PC-3 (cell line): ENCODE data around the gene TCEA3. TPM values are rescaled to one million over a fixed set of nuclear protein-coding genes. Genes with fewer than 3 reads are reported as not detected.

ENCODE experiments used
- ATAC-seq: fragments of 200-7000 bp; cut with Tn5 transposase; 2 replicates; pipeline ENCODE4 v1.9.1; 2020; ENCODE audit warnings: mild to moderate bottlenecking, moderate library complexity
- BruUV-seq: library from RNA; stranded (reverse); fragments of 400-500 nt; replicated peaks from 2 replicates; lab custom pipeline; 2021; lab: Mats Ljungman, UMichigan
- CTCF ChIA-PET: fragments of 300-600 bp; sonication (Branson Sonifier 250); formaldehyde crosslinking; loops from one replicate; lab custom pipeline; 2022; ENCODE audit warnings: antibody characterized with exemption; lab: Charles Lee
- POLR2A ChIA-PET: fragments of 300-600 bp; sonication (Branson Sonifier 250); formaldehyde crosslinking; loops from one replicate; lab custom pipeline; 2022; ENCODE audit warnings: antibody characterized with exemption; ENCODE audit not compliant: unreplicated experiment; lab: Charles Lee
- DNase-seq: peaks from one replicate; pipeline ENCODE4 v3.0.0-alpha.2; 2015
- H2AFZ ChIP-seq: fragments of 300-600 bp; sonication (generic); 2 replicates; pipeline ENCODE4 v1.6.0; 2016; ENCODE audit warnings: antibody characterized with exemption, low read length
- H3F3A ChIP-seq: fragments of 300-600 bp; sonication (generic); one replicate; pipeline ENCODE4 v1.6.0; 2017; ENCODE audit warnings: antibody characterized with exemption, low read length, control low read depth, mild to moderate bottlenecking; ENCODE audit not compliant: unreplicated experiment
- H3K27ac ChIP-seq: fragments of 300-600 bp; sonication (generic); 2 replicates; pipeline ENCODE4 v1.5.1; 2016; ENCODE audit warnings: mild to moderate bottlenecking, low read length
- H3K27me3 ChIP-seq: fragments of 300-600 bp; sonication (generic); 2 replicates; pipeline ENCODE4 v1.6.1; 2016; ENCODE audit warnings: low read length, mixed read lengths
- H3K36me3 ChIP-seq: fragments of 300-600 bp; sonication (generic); 2 replicates; pipeline ENCODE4 v1.6.1; 2016; ENCODE audit warnings: low read depth, mixed run types, low read length, mixed read lengths
- H3K4me1 ChIP-seq: fragments of 300-600 bp; sonication (generic); 2 replicates; pipeline ENCODE4 v1.5.1; 2016; ENCODE audit warnings: low read length; ENCODE audit not compliant: insufficient read depth
- H3K4me2 ChIP-seq: fragments of 300-600 bp; sonication (generic); 2 replicates; pipeline ENCODE4 v1.6.0; 2016; ENCODE audit warnings: low read length
- H3K4me3 ChIP-seq: fragments of 300-600 bp; sonication (generic); 2 replicates; pipeline ENCODE4 v1.5.1; 2016; ENCODE audit warnings: mild to moderate bottlenecking, low read length, mixed read lengths
- H3K79me2 ChIP-seq: fragments of 300-600 bp; sonication (generic); 2 replicates; pipeline ENCODE4 v1.6.1; 2017; ENCODE audit warnings: low read length, mixed read lengths
- H3K9ac ChIP-seq: fragments of 300-600 bp; sonication (generic); 2 replicates; pipeline ENCODE4 v1.6.0; 2016; ENCODE audit warnings: mild to moderate bottlenecking, low read length
- H3K9me2 ChIP-seq: fragments of 300-600 bp; sonication (generic); replicated peaks from 2 replicates; pipeline ENCODE4 v1.6.1; 2016; ENCODE audit warnings: mixed run types, low read length, mixed read lengths
- H3K9me3 ChIP-seq: fragments of 300-600 bp; sonication (generic); 2 replicates; pipeline ENCODE4 v1.6.1; 2016; ENCODE audit warnings: low read length, mixed read lengths
- H4K20me1 ChIP-seq: fragments of 300-600 bp; sonication (generic); 2 replicates; pipeline ENCODE4 v1.6.1; 2016; ENCODE audit warnings: low read length, mixed read lengths
- CTCF ChIP-seq: fragments of 300-600 bp; sonication (generic); conservative IDR thresholded peaks from 2 replicates; pipeline ENCODE4 v1.5.1; 2017; ENCODE audit warnings: antibody characterized with exemption, low read depth, mild to moderate bottlenecking, low read length
- EZH2 ChIP-seq: fragments of 300-600 bp; sonication (generic); IDR thresholded peaks from one replicate; pipeline ENCODE4 v1.6.1; 2017; ENCODE audit warnings: antibody characterized with exemption, mild to moderate bottlenecking, low read length; ENCODE audit not compliant: unreplicated experiment
- EZH2phosphoT487 ChIP-seq: fragments of 300-600 bp; sonication (generic); IDR thresholded peaks from 2 replicates; pipeline ENCODE4 v1.6.1; 2018; ENCODE audit warnings: mild to moderate bottlenecking, antibody characterized with exemption, low read length, borderline replicate concordance
- intact Hi-C: fragments of 100-400 bp; cut with micrococcal nuclease; formaldehyde crosslinking; loops from 2 replicates; pipeline ENCODE4 v1.9.0; 2023
- total RNA-seq: library from RNA; depleted of rRNA; stranded (reverse); fragments of >200 nt; gene quantifications from 2 replicates; pipeline ENCODE4 v1.2.3, GENCODE V29; 2014

Gene TCEA3
- total RNA-seq, 1 experiment from 2014 or later = 23.6 TPM

GRCh38 chr1:23449306-23449705 is 24.8 kb upstream of the TCEA3 start:
- Histone ChIP-seq H4K20me1 (no peaks in the 10 kb centered on the region), H3K36me3 (no peaks in the 10 kb centered on the region), H3K9ac (no peak overlapping the region), H3F3A (no peaks in the 10 kb centered on the region), H3K79me2 (no peaks in the 10 kb centered on the region), H3K9me3 (no peaks in the 10 kb centered on the region), H3K27ac (no peak overlapping the region), H3K27me3 (no peaks in the 10 kb centered on the region), H3K4me3 (no peak overlapping the region), H3K4me2 (no peak overlapping the region), H3K9me2 (no peaks in the 10 kb centered on the region), H2AFZ (no peak overlapping the region), H3K4me1 (peaks cover 20% of the 10 kb centered on the region)
- no TSS peak for BruUV-seq
- ChIA-PET CTCF (no interaction called here), POLR2A (no interaction called here)
- DNase-seq = no peak
- intact Hi-C loops = no loop called here
- ATAC-seq = no peak
- TF ChIP-seq EZH2 = no peak
- no peak for TF ChIP-seq CTCF
- no peak for TF ChIP-seq EZH2phosphoT487

- H3K9me2 ChIP-seq = no peaks in the 10 kb centered on the region
- H3K9me3 ChIP-seq = no peaks in the 10 kb centered on the region
- no peaks in the 10 kb centered on the region for H3K27me3 ChIP-seq
- CTCF ChIA-PET = no interaction called here
- DNase-seq = no peak
- H3F3A ChIP-seq = no peaks in the 10 kb centered on the region
- no peak overlapping the region for H2AFZ ChIP-seq
- peaks cover 20% of the 10 kb centered on the region for H3K4me1 ChIP-seq
- H3K4me3 ChIP-seq = no peak overlapping the region
- H3K9ac ChIP-seq = no peak overlapping the region
- intact Hi-C loops = no loop called here
- BruUV-seq = no TSS peak
- H3K4me2 ChIP-seq = no peak overlapping the region
- no peaks in the 10 kb centered on the region for H3K36me3 ChIP-seq
- no peak overlapping the region for H3K27ac ChIP-seq
- POLR2A ChIA-PET = no interaction called here
- H4K20me1 ChIP-seq = no peaks in the 10 kb centered on the region
- no peak for ATAC-seq
- H3K79me2 ChIP-seq = no peaks in the 10 kb centered on the region
- no peak for TF ChIP-seq EZH2
Measured at GRCh38 chr1:23448846-23449245, 24.3 kb upstream of the TCEA3 start.

GRCh38 chr1:23446661-23447310 is 22.2 kb upstream of the TCEA3 start:
- no peak for ATAC-seq

More at GRCh38 chr1:23446661-23447310, 22.2 kb upstream of the TCEA3 start:
- no peaks in the 10 kb centered on the region for H3K79me2 ChIP-seq
- no peak overlapping the region for H3K4me2 ChIP-seq
- ChIA-PET CTCF (no interaction called here), POLR2A (no interaction called here)
- no peaks in the 10 kb centered on the region for H4K20me1 ChIP-seq
- no peak overlapping the region for H3K4me3 ChIP-seq
- no peak overlapping the region for H2AFZ ChIP-seq
- no peaks in the 10 kb centered on the region for H3K9me3 ChIP-seq
- intact Hi-C loops = no loop called here
- peaks cover 11% of the 10 kb centered on the region for H3K4me1 ChIP-seq
- DNase-seq = no peak
- no peaks in the 10 kb centered on the region for H3K27me3 ChIP-seq
- H3K9ac ChIP-seq = no peak overlapping the region
- no peaks in the 10 kb centered on the region for H3K36me3 ChIP-seq
- no peaks in the 10 kb centered on the region for H3K9me2 ChIP-seq
- no TSS peak for BruUV-seq
- H3F3A ChIP-seq = no peaks in the 10 kb centered on the region
- no peak for TF ChIP-seq EZH2
- no peak for TF ChIP-seq EZH2phosphoT487
- no peak for TF ChIP-seq CTCF
- no peak overlapping the region for H3K27ac ChIP-seq
